SK-N-MC (cell line): ENCODE results near the gene MAP4K4.

Experiments
- EZH2 ChIP-seq: fragments of 200-600 bp; sonication (generic); IDR thresholded peaks from one replicate; pipeline ENCODE4 v1.6.1; 2017; ENCODE audit warnings: antibody characterized with exemption
- POLR2AphosphoS5 ChIP-seq: IDR thresholded peaks from 2 replicates; pipeline ENCODE4 v1.6.1; 2012; ENCODE audit warnings: mild to moderate bottlenecking, low read depth, low read length, borderline replicate concordance

DNA sequence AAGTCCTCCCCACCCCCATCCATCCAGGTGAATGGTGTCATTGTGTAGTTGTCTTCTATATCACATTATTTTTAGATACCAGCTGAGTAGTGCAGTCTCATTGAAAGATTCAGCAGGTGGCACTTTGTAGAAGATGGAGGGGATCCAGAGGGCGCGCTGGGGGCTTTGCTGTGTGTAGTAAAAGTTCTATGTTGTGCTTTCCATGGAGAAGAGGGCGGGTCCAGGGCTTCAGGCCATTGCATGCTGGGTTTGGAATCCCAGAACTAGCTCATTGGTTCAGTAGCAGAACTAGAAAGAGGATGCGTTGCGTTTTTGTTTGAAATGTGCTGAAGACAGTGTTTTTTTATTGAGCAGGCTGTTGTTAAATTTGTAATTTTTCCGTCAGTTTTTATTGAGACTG, 120.0 kb downstream of the MAP4K4 start:
- no peak for TF ChIP-seq POLR2AphosphoS5
- no peak for TF ChIP-seq EZH2
